ENCODE data around the gene GRIN2A. TPM values are rescaled to one million over a fixed set of nuclear protein-coding genes. Genes with fewer than 3 reads are reported as not detected.

GRIN2A gene
- polyA plus RNA-seq (2012; ENCODE audit: missing spikeins) = 0.04 TPM

GRCh38 chr16:10182222-10183053 lies at the start of gene GRIN2A:
GRIN2A (minus strand) TSS chr16:10182428; CDS start chr16:10180411, 2,017 bp downstream.
- FAIRE-seq (no peak), DNase-seq (ENCODE audit: insufficient read length) (peak; percentile 37)
- no peak for TF ChIP-seq POLR2AphosphoS5 (IDR thresholded peaks at IDR 0.05; ENCODE audit: low read depth, low read length)
- no peak for TF ChIP-seq TAF1 (IDR thresholded peaks at IDR 0.05; ENCODE audit: borderline replicate concordance, low read depth, low read length)
- no peak for TF ChIP-seq POLR2A (IDR thresholded peaks at IDR 0.05; ENCODE audit: low read depth, low read length)

- no peak for DNase-seq (ENCODE audit: insufficient read length)
- no peak for FAIRE-seq
- TF ChIP-seq POLR2AphosphoS5 (IDR thresholded peaks at IDR 0.05; ENCODE audit: low read depth, low read length) (no peak), POLR2A (IDR thresholded peaks at IDR 0.05; ENCODE audit: low read depth, low read length) (no peak), TAF1 (IDR thresholded peaks at IDR 0.05; ENCODE audit: borderline replicate concordance, low read depth, low read length) (no peak)
Observed at GRCh38 chr16:10231563-10231962, 49.3 kb upstream of the GRIN2A start.

GRCh38 chr16:10228779-10229178 lies 46.6 kb upstream of the GRIN2A start:
- no peak for TF ChIP-seq POLR2AphosphoS5 (IDR thresholded peaks at IDR 0.05; ENCODE audit: low read depth, low read length)
- no peak for TF ChIP-seq POLR2A (IDR thresholded peaks at IDR 0.05; ENCODE audit: low read depth, low read length)
- no peak for TF ChIP-seq TAF1 (IDR thresholded peaks at IDR 0.05; ENCODE audit: borderline replicate concordance, low read depth, low read length)
- FAIRE-seq = no peak

GRCh38 chr16:10226987-10227306 lies 44.7 kb upstream of the GRIN2A start:
- TF ChIP-seq TAF1 (IDR thresholded peaks at IDR 0.05; ENCODE audit: borderline replicate concordance, low read depth, low read length) (no peak), POLR2A (IDR thresholded peaks at IDR 0.05; ENCODE audit: low read depth, low read length) (no peak), POLR2AphosphoS5 (IDR thresholded peaks at IDR 0.05; ENCODE audit: low read depth, low read length) (no peak)
- no peak for FAIRE-seq
- DNase-seq (ENCODE audit: insufficient read length) = no peak

More at GRCh38 chr16:10228779-10229178, 46.6 kb upstream of the GRIN2A start:
- no peak for DNase-seq (ENCODE audit: insufficient read length)

GRCh38 chr16:10226141-10226986 lies 44.1 kb upstream of the GRIN2A start:
- TF ChIP-seq TAF1 (IDR thresholded peaks at IDR 0.05; ENCODE audit: borderline replicate concordance, low read depth, low read length) (no peak), POLR2AphosphoS5 (IDR thresholded peaks at IDR 0.05; ENCODE audit: low read depth, low read length) (no peak), POLR2A (IDR thresholded peaks at IDR 0.05; ENCODE audit: low read depth, low read length) (no peak)
- no peak for DNase-seq (ENCODE audit: insufficient read length)
- FAIRE-seq = no peak

- no peak for DNase-seq (ENCODE audit: insufficient read length)
- TF ChIP-seq TAF1 (IDR thresholded peaks at IDR 0.05; ENCODE audit: borderline replicate concordance, low read depth, low read length) (no peak), POLR2A (IDR thresholded peaks at IDR 0.05; ENCODE audit: low read depth, low read length) (no peak), POLR2AphosphoS5 (IDR thresholded peaks at IDR 0.05; ENCODE audit: low read depth, low read length) (no peak)
- FAIRE-seq = no peak
Observed at GRCh38 chr16:10225653-10226052, 43.4 kb upstream of the GRIN2A start.

- no peak for DNase-seq (ENCODE audit: insufficient read length)
- FAIRE-seq = no peak
- TF ChIP-seq POLR2AphosphoS5 (IDR thresholded peaks at IDR 0.05; ENCODE audit: low read depth, low read length) (no peak), POLR2A (IDR thresholded peaks at IDR 0.05; ENCODE audit: low read depth, low read length) (no peak), TAF1 (IDR thresholded peaks at IDR 0.05; ENCODE audit: borderline replicate concordance, low read depth, low read length) (no peak)
Observed at GRCh38 chr16:10224850-10225249, 42.6 kb upstream of the GRIN2A start.

- TF ChIP-seq POLR2A (IDR thresholded peaks at IDR 0.05; ENCODE audit: low read depth, low read length) = no peak
- TF ChIP-seq TAF1 (IDR thresholded peaks at IDR 0.05; ENCODE audit: borderline replicate concordance, low read depth, low read length) = no peak
- TF ChIP-seq POLR2AphosphoS5 (IDR thresholded peaks at IDR 0.05; ENCODE audit: low read depth, low read length) = no peak
- no peak for FAIRE-seq
- DNase-seq (ENCODE audit: insufficient read length) = no peak
Observed at GRCh38 chr16:10220942-10221341, 38.7 kb upstream of the GRIN2A start.

GRCh38 chr16:10219742-10220141 lies 37.5 kb upstream of the GRIN2A start:
- TF ChIP-seq POLR2AphosphoS5 (IDR thresholded peaks at IDR 0.05; ENCODE audit: low read depth, low read length) (no peak), TAF1 (IDR thresholded peaks at IDR 0.05; ENCODE audit: borderline replicate concordance, low read depth, low read length) (no peak), POLR2A (IDR thresholded peaks at IDR 0.05; ENCODE audit: low read depth, low read length) (no peak)
- no peak for DNase-seq (ENCODE audit: insufficient read length)
- FAIRE-seq = no peak

- TF ChIP-seq TAF1 (IDR thresholded peaks at IDR 0.05; ENCODE audit: borderline replicate concordance, low read depth, low read length) (no peak), POLR2AphosphoS5 (IDR thresholded peaks at IDR 0.05; ENCODE audit: low read depth, low read length) (no peak), POLR2A (IDR thresholded peaks at IDR 0.05; ENCODE audit: low read depth, low read length) (no peak)
- DNase-seq (ENCODE audit: insufficient read length) = no peak
- FAIRE-seq = no peak
Observed at GRCh38 chr16:10218490-10219206, 36.4 kb upstream of the GRIN2A start.

GRCh38 chr16:10213748-10214147 lies 31.5 kb upstream of the GRIN2A start:
- FAIRE-seq (no peak), DNase-seq (ENCODE audit: insufficient read length) (no peak)
- TF ChIP-seq POLR2AphosphoS5 (IDR thresholded peaks at IDR 0.05; ENCODE audit: low read depth, low read length) = no peak
- no peak for TF ChIP-seq TAF1 (IDR thresholded peaks at IDR 0.05; ENCODE audit: borderline replicate concordance, low read depth, low read length)
- no peak for TF ChIP-seq POLR2A (IDR thresholded peaks at IDR 0.05; ENCODE audit: low read depth, low read length)
